ENCODE measurements around the gene AQP7. TPM values are rescaled to one million over a fixed set of nuclear protein-coding genes. Genes with fewer than 3 reads are reported as not detected.

AQP7 gene
- total RNA-seq, 1 donor from 2014 or later: not detected

- H3K4me3 ChIP-seq (ENCODE audit: low read depth, low read length): no peak overlapping the region
- TF ChIP-seq CTCF (conservative IDR thresholded peaks at IDR 0.05; ENCODE audit: low read depth, low read length): no peak
- no peak for DNase-seq (ENCODE audit: low read depth)
Observed at GRCh38 chr9:33445389-33446239, 43.2 kb upstream of the AQP7 start.

GRCh38 chr9:33443464-33444154, 41.2 kb upstream of the AQP7 start:
- no peak overlapping the region for H3K4me3 ChIP-seq (ENCODE audit: low read depth, low read length)
- DNase-seq (ENCODE audit: low read depth): no peak
- no peak for TF ChIP-seq CTCF (conservative IDR thresholded peaks at IDR 0.05; ENCODE audit: low read depth, low read length)

- H3K4me3 ChIP-seq (ENCODE audit: low read depth, low read length): no peak overlapping the region
- no peak for TF ChIP-seq CTCF (conservative IDR thresholded peaks at IDR 0.05; ENCODE audit: low read depth, low read length)
- DNase-seq (ENCODE audit: low read depth): no peak
Observed at GRCh38 chr9:33443047-33443446, 40.7 kb upstream of the AQP7 start.

GRCh38 chr9:33442125-33442524, 39.8 kb upstream of the AQP7 start:
- no peak for DNase-seq (ENCODE audit: low read depth)
- no peak overlapping the region for H3K4me3 ChIP-seq (ENCODE audit: low read depth, low read length)
- no peak for TF ChIP-seq CTCF (conservative IDR thresholded peaks at IDR 0.05; ENCODE audit: low read depth, low read length)

- H3K4me3 ChIP-seq (ENCODE audit: low read depth, low read length): no peak overlapping the region
- no peak for DNase-seq (ENCODE audit: low read depth)
- TF ChIP-seq CTCF (conservative IDR thresholded peaks at IDR 0.05; ENCODE audit: low read depth, low read length): no peak
Observed at GRCh38 chr9:33440609-33441008, 38.2 kb upstream of the AQP7 start.

GRCh38 chr9:33440204-33440603, 37.8 kb upstream of the AQP7 start:
- no peak overlapping the region for H3K4me3 ChIP-seq (ENCODE audit: low read depth, low read length)
- DNase-seq (ENCODE audit: low read depth): no peak
- TF ChIP-seq CTCF (conservative IDR thresholded peaks at IDR 0.05; ENCODE audit: low read depth, low read length): no peak
